GM19468 (cell line): ENCODE data around the gene ZBTB7B.

Experiments
- ATAC-seq: cut with Tn5 transposase; IDR thresholded peaks from one replicate; pipeline ENCODE4 v1.9.1; 2021; ENCODE audit warnings: mild to moderate bottlenecking, moderate library complexity, moderate number of reproducible peaks; ENCODE audit not compliant: unreplicated experiment; ENCODE audit errors: extremely low read depth

The ZBTB7B gene

DNA sequence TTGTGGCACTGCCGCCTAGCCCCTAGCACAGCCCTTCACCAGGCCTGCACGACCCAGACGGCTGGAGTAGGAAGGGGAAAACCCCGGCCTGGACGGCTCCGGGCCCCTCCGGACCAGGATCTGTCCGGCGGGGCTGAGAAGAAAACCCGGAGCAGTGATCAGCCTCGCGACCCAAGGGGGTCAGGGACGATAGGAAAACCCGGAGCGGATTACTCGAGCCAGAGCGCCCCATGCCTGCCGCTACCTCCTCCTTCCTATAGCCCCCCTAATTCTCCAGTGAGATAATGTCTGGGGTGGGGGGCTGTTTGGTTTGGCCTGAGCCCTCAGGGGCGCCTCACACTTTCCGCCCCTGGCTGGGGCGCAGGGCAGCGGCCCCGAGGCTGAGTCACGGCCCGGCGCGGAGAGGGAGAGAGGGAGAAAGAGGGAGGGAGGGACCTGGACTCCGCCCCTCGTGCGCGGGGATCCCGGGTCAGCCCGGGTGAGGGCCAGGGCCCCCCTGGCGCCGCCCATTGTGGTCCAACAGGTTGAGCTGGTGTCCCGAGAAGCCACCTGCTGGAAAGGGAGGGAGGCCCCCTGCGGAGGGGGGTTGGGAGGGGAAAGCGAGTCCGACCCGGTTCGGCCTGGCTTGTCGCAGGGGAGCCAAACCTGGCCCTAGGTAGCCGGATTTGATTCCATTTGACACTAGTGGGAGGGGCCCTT is 1.7 kb upstream of the ZBTB7B start:
- ATAC-seq, result no peak

DNA sequence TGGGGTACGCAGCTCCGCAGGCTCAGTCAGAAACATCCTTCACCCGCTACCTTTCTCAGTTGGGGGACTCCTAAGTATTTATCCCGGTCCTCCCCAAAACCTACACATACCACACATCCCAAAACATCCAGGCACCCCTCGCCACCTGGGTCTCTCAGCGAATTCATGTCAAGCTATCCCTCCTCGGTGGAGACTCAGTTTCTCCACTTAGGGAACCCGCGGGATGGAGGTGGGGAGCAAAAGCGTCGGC is 1.3 kb upstream of the ZBTB7B start:
- ATAC-seq, result no peak

DNA sequence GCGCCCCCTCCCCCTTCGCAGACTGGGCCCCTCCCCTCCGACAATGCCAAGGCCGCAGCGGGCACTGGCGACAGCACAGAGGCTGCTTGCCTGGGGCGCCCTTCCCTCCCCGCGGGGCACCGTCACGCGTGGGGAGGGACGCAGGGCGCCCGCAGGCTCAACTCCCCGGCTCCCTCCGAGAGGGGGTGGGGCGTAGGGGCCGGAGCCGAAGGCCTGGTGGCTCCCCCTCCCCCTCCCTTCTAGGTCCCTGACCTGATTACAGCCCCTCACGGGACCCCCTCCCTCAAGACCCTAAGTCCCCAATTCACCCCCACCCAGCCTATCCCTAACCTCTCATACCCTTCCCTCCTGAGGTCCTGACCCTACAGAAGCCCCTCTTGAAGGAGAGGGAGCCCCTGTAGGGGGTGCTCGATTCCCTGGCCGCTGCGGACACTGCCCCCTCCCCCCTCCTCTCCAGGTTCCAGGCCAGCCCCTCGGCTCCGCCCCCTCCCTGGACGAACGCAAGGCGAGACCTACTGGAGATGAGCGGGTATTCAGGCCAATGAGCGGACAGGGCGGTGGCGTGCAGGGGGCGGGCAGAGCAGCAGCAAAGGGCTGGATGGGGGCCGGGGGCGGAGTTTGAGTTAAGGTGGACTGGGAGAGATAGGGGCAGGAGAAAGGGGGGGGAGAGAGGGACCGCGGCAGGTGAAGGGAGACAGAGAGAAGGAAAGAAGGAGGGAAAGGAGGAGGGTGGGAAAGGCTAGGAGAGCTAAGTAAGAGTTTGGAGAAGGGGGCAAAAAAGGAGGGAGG is 733 bp upstream of the ZBTB7B start:
- no peak for ATAC-seq

DNA sequence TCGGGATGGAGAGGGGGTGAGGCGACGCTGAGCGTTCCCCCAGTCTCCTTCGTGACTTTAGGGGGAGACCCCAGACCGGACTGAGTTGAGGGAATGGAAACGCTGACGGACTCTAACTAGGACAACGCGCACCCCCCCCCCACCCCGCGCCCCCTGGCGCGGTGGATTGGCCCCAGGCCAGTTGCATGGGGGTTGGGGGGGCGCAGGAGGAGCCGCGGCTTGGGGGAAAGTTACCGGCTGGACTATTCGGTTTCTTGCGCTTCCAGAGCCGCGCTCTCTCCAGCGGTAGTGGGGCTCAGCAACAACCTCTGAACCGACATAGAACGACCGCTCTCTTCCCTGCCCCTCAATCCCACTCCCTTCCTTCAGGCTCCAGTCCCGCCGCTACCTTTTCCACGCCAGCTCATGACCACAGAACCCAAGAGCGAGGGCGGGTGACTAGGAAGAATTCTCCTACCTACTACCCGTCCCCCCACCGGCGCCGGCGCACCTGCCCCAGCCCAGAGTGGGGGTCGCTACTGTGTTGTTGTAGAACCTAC is 694 bp downstream of the ZBTB7B start:
- no peak for ATAC-seq

DNA sequence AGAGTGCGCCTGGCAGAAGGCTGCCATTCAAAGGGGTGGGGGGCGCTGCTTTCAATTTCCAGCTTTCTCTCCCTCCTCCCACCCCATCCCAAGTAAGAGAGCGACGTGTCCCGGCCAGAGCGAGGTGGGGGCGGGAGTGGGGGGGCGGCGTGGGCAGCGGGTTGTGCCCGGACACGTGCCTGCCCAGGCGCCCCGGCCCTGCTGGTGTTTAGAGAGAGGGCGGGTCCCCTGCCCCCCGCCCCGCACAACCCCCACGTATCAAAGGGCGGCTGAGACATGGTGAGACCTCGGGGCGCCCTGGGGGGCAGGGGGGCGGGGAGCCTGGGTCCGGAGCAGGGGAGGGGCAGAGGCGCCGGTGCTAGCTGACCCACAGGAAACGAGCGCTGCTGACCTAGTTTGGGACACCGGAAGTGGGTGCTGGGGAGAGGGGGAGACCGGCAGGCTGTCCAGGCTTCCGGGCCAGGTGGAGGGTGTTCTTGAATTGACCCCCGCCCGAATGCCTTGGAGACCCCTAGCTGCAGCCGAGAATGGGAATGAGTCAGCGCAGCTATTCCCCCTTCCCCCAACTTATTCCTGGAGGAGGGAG is 1.3 kb downstream of the ZBTB7B start:
- no peak for ATAC-seq

DNA sequence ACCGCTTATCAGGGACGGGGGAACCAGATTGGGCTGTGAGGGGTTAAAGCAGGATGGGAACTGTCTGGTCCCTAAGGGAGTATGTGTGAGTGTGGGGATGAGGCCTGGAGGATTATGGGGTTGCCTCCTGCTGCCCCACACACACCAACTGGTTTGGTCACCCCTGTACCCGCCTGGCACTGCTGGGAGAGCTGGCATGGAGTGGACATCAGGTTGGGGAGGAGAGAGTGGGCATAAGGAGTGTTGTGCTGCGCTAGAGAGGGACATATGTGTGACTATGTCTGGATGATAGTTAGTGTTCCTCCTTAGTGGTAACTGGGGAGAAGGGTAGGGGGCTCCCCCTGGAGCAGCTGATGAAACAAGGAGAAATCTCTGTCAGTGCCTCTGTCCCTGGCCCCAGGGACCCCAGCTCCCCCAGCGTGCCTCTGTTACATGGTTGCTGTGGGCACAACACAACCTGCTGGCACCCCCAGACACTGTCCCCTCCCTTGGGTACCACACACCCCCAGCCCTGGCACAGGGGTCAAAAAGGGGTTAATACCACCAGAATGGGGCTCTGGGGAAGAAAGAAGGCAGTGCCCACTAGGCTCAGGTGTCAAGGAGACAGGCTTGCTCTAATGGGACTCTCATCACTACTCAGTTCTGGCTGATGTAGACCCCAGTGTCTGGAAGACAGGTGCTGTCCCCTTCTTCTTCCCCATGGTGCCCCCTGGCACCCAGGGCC is 1.9 kb downstream of the ZBTB7B start:
- ATAC-seq, result no peak

DNA sequence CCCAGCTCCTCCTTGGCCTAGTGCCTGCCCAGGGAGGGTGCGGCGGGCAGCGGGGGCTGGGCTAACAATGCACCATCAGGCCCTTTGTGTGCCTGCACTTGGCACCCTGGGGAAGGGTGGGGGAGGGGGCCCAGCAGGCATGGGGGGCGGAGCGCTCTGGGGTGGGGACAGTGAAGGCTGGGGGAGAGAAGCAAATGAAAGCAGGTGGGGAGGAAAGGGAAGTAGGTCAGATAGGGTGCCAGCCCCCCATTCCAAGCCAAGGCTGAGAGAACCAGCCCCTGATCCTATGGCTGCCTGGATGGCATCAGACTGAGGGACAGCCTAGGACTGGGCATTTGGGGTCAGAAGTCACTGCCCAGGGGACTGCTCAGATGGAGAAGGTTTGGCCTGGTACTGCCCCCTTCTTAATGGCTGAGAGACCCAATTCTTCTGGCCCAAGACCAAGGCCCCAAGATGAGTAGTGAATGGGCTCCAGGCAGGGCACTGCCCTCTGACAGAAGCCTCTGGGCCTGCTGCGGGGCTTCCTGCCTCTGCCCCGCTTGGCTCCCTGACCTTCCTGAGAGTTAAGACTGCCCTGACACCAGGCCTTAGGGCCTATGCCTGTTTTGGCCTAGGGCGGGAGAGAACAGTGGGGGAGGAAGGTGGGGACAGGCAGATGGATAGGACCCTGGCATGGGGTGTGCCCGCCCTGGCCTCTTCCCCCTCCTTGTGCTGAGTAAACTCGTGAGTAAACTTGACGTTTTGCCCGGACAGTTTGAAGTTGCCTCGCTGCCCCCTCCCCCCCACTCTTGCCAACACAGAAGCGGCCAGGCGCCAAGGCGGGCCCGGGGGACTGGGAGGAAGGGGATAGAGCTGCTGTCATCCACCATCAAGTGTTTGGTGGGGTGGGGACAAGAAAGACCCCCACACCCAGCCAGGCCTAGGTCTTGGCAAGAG is 2.7 kb downstream of the ZBTB7B start:
- ATAC-seq, result no peak

DNA sequence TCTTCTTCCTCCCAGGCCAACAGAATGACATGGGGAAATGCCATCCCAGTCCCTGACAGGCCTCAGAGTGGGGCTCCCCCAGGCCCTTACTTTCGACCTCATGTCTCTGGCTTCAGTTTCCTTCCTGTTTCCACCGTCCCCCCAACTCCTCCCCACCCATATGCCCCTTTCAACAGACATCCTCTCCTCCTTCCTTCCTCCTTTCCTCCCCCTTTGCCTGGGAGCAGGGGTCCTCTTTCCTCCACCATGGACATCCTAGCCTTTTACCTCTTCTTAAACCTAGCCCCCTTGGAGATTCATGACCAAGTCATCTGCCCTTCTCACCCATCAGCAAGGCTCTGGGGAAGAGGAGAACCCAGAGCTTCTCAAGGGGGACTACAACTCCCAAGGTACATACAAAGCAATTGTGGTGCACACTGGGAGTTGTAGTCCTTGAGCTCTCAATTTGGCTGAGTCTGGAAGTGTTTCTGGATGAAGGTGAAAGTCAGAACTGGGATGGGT is 4.0 kb downstream of the ZBTB7B start:
- ATAC-seq, result no peak

DNA sequence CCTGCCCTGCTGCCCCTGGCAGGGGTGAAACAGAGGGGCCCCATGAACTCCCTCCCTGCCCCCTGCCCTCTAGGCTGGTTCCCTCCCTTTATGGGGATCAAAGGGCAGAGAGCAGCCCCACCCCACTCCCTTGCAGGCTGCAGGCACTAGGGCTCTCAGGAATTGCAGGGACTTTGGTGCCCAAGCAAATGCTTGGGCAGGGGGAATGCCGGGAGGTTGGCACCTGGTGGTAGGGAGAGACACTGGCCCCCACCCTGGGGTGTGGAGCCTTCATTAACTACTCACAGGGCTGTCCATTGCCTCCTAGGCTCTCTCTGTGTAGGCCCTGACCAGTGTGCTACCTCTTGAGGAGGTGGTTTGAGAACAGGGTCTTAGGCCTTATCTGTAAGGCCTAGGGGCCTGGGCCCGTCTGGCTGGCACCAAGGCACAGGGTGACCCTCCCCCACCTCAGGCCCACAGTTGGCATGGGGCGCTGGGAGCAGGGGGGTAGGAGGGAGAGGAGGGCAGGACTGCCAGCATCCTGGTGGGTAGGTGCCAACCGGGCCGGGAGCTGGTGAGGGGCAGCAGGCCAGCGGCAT is 4.7 kb downstream of the ZBTB7B start:
- ATAC-seq, result no peak

DNA sequence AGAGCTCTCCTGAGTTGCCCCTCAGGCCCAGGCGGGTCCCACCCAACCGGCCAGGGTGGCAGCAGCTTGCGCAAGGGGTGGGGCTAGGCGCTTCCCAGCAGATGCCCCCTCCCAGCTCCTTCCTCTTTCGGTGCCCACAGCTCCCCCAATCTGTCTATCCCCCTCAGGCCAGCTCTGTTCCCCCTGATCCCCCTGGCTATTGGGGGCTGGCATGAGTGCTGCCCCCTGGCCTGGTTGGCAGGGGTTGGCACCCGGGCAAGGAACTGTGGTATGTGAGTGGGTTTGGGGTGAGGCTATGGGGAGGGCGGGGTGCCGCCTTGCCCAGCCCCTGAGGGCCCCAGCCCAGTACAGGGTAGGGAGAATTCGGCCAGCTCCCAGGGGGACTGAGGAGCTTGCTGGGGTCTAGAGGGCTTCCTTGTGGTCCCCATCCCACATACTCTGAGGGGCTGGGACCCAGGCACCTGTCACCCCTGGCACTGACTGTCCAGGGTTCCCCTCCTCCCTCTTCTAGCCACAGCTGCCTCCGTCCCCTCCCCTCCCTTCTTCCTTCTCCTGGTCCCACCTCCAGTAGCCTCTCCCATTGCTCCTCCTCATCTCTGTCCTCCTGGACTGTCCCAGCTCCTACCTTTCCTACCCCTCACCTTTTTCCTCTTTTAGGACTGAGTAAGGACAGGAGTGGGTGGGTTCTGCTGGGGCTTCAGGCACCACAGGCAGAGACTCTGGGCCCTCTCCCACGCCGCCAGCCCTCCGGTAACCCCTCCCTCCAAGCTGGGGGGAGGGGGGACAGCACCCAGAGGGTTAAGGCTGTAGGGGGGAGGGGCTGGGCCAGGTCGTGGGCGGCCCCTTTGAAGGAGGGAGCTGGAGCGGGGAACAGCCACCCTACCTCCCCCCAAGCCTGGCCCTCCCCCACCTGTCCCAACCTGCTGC is 5.7 kb downstream of the ZBTB7B start:
- ATAC-seq, result no peak

DNA sequence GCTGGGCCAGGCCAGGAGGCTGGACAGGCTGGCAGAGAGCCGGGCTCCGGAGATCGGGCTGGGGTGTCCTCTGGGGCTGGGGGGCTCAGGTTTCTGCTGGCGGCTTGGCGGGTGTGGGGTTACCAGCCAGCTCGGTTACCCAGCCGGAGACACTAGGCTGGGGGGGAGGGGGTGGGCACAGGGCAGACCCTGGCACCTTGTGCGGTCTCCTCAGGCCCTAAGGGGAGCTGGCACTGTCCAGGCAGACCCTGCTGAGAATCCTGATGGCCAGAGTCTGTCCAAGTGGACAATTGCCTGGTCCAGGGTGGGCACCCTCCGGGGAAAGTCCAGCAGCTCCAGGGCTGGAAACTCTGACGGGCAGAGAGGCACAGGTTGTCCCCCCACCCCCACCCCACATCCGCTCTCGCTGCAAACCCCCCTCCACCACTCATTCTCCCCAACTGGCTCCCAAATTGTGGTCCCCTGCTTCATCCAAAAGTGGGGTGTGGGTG is 6.7 kb downstream of the ZBTB7B start:
- ATAC-seq, result no peak

DNA sequence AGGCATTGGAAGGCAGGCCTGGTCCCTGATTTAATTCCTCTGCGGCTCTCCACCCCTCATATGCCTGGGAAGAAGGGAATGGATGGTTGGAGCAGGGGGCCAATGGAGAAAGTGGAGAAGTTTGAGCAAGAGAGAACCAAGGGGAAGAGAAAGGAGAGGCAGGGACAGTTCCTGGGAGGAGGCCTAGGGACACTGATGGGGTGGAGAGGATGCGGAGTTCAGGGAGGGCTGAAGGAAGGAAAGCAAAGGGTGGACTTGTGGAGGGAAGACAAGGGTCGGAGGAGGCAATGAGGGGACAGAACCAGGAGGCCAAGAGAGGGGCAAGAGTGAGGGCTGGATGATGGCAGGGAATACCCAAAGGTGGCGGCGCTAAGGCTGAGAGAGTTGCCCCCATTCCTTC is 7.1 kb downstream of the ZBTB7B start:
- no peak for ATAC-seq

DNA sequence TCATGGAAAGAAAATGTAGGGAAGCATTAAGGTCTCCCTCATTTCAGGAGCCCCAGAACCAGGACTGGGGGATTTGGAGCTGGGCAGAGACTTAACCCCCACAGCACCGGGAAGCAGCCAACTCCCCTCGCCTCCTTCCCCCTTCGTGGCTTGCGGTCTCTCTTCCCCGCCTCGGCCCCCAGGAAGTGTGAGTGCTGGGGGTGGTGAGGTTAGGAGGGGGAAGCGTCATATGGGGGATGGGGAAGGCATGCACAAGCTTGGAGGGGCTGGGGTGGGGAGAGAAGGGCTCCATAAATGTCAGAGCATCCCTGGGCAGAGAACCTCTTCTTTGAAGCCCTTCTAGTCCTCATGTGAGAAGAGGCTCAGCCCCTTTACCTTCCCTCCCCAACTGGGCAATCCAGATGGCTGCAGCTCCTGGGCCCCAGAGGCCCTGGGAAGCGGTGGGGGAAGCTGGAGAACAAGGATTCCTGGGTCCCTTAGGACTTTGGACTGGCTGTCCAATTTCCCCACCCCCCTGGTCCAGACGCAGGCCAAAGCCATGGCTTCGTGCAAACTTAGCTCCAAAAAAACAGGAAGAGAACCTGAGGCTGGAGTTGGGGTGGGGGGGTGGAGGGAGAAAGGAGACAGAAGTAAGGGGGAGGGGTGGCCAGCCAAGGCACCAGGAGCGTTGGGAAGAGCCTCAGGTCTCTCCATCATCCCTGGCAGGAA is 7.8 kb downstream of the ZBTB7B start:
- no peak for ATAC-seq

DNA sequence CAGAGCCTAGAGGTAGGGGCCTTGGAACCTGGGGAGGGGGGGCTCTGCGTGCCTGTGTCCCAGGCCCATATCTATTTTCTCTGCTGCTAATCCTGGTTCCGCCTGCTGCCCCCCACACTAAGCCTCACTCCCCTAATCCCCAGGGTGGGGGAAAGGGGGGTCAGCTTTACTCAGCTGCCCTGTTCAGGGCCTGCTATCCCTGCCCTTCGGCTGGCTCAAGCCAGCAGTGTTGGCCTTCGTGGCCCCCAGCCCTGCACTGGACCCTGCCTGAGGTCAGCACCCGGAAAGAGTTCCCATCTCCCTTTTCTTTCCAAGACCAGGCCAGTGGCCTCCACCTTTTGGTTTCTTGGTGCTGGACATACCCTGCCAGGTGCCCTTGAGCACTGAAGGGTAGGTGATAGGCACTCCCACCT is 8.4 kb downstream of the ZBTB7B start:
- ATAC-seq, result no peak

DNA sequence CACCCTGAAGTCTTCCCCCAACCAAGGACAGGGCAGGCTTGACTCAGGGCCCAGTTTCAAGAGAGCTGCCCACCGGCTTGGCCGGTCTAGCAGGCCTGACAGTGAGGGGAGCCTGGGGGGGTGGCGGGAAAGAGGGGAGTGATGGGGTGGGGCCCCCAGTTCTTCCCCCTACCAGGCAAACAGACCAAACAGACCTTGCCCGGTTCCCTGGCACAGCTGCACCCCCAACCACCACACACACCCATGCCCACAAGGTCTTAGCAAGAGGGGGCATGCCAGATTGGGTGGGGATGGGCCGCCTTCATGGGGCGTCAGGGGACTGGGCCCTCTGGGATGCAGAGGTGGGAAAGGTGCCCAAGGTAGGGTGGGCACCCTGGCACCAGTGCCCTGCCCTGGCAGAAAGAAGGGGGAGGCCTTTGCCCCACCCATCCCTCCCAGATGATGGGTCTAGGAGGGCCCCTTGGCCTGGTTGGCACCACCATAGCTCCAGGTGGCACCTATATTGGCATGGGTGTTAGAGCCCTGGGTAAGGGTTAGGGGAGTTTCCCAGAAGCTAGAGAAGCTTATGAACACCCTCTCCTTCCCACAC is 8.9 kb downstream of the ZBTB7B start:
- no peak for ATAC-seq

DNA sequence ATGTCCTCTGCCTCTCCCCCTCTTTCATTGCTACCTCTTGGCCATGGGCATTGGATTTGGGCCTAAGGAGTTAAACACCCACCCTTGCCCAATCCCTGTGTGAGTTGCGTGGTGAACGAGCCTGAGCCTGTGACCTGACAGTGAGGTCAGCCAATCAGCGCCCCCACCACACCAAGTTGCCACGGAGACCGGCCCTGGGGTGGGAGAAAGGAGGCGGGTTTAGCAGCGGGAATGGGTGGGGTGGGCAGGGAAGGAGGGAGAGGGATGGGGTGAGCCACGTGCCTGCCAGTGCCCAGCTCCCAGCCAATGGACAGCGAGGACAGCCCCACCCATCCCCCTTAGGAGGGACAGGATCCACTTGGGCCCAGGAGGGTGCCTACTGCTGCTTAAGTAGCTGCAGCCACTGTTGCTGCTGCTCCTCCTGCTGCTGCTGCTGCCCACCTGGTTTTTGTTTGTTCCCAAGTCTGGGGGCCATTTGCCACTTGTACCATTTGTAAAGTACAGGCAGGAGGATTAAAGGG is 9.5 kb downstream of the ZBTB7B start:
- no peak for ATAC-seq
